ENCODE measurements around the gene UTS2B.

The UTS2B gene

GRCh38 chr3:191235331-191236314 lies 94.7 kb downstream of the UTS2B start:
- no peak for DNase-seq

DNA sequence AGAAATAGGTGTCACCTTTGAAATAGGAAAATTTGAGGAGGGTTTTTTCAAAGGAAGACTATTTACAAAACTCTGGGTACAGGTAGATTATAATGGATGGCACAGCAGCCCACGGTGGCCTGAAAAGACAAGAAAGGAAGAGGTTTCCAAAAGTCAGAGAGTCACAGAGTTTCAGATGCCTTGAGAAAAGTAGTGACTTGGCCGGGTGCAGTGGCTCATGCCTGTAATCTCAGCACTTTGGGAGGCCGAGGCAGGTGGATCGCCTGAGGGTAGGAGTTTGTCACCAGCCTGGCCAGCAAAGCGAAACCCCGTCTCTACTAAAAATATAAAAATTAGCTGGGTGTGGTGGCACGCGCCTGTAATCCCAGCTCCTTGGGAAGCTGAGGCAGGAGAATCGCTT lies 96.1 kb downstream of the UTS2B start:
- DNase-seq: no peak

GRCh38 chr3:191227541-191227940 lies 102.8 kb downstream of the UTS2B start:
- DNase-seq: no peak

DNA sequence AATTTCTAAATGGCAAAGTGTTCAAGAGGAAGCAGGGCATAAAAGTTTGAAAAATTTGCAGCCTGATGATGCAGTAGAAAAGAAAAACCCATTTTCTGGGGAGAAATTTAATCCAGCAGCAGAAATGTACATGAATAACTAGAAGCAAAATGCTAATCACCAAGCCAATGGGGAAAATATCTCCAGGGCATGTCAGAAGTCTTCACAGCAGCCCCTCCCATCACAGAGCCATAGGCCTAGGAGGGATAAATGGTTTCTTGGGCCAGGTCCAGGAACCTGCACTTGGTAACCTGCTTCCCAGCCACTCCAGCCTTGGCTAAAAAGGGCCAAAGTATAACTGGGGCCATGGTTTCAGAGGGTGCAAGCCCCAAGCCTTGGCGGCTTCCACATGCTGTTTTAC lies 108.7 kb downstream of the UTS2B start:
- no peak for DNase-seq

- no peak for DNase-seq
Measured at GRCh38 chr3:191220908-191221307, 109.4 kb downstream of the UTS2B start.

- no peak for DNase-seq
Measured at GRCh38 chr3:191217301-191217700, 113.0 kb downstream of the UTS2B start.
